ENCODE measurements around the gene CA10.

DNA sequence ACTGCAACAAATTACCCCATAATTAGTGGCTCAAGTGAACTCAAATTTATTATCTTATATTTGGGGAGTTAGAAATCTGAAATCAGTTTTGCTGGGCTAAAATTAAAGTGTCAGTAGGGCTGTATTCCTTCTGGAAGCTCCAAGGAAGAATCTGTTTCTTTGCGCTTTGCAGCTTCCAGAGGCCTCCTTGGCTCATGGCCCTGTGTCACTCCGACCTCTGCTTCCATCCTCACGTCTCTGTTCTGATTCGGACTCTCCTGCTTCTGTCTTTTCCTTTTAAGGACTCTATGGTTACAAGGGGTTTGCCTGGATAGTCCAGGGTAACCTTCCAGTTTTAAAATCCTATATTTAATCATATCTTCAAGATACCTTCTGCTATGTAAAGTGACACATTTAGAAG lies 232.1 kb downstream of the CA10 start:
- TF ChIP-seq, protein P1, sequence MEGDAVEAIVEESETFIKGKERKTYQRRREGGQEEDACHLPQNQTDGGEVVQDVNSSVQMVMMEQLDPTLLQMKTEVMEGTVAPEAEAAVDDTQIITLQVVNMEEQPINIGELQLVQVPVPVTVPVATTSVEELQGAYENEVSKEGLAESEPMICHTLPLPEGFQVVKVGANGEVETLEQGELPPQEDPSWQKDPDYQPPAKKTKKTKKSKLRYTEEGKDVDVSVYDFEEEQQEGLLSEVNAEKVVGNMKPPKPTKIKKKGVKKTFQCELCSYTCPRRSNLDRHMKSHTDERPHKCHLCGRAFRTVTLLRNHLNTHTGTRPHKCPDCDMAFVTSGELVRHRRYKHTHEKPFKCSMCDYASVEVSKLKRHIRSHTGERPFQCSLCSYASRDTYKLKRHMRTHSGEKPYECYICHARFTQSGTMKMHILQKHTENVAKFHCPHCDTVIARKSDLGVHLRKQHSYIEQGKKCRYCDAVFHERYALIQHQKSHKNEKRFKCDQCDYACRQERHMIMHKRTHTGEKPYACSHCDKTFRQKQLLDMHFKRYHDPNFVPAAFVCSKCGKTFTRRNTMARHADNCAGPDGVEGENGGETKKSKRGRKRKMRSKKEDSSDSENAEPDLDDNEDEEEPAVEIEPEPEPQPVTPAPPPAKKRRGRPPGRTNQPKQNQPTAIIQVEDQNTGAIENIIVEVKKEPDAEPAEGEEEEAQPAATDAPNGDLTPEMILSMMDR (IDR thresholded peaks at IDR 0.05) = no peak
- no peak for TF ChIP-seq EZH2 (IDR thresholded peaks at IDR 0.05; ENCODE audit: borderline replicate concordance, insufficient read depth, low read depth, low read length, poor library complexity, severe bottlenecking)
